ENCODE measurements around the gene ERVK3-1. TPM values are rescaled to one million over a fixed set of nuclear protein-coding genes. Genes with fewer than 3 reads are reported as not detected.

ERVK3-1 gene
- total and polyA plus RNA-seq, 2 of the 13 experiments (the other 11 are each of a cell fraction or from before 2014, with no cell fraction given) = 28.5 to 38.7 TPM

DNA sequence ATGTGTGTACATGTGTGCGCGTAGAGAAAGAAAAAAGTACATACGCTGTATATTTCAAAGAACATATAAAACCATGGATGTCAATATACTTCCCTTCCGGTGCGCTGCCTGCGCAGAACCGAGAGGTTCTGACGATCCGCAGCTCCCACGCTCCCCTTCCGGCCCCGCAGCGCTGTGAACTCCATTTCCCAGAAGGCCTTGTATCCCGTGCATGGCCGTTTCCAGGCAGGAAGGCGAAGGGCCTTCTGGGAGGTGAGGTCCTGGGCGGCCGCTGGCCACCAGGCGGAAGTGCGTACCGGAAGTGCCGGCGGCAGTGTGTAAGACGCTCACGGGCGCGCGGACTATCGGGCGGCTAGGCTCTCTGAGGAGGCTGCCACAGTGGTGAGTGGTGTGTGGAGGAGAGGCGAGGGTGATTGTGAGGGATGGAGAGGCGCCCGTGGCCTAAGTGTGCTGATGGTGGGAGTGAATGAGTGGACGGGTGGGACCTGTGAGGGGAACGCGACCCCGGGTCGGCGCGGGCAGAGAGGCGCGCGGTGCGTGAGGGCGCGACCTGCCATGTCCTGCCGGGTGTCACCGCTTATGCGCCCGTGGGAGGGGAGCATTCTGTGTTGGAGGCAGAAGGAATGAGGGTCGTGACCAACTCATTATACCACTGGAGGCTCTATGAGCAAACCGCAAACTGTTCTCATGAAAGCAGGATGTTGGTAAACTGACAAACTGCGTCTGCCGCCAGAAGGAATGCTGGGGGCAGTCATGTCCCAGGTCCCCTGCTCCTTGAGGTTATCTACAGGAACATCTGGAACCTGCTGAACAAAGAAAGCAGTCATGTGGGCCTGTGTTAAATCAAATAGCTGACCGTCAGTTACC, at the start of gene ERVK3-1 (continued):
- TF ChIP-seq, protein P1, sequence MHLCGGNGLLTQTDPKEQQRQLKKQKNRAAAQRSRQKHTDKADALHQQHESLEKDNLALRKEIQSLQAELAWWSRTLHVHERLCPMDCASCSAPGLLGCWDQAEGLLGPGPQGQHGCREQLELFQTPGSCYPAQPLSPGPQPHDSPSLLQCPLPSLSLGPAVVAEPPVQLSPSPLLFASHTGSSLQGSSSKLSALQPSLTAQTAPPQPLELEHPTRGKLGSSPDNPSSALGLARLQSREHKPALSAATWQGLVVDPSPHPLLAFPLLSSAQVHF (CRISPR knock-in tag; IDR thresholded peaks at IDR 0.05) = no peak
- TF ChIP-seq MZF1 (CRISPR knock-in tag; IDR thresholded peaks at IDR 0.05; ENCODE audit: borderline replicate concordance) (no peak), NFE2 (CRISPR knock-in tag; IDR thresholded peaks at IDR 0.05) (no peak), JARID2 (CRISPR knock-in tag; IDR thresholded peaks at IDR 0.05; ENCODE audit: insufficient replicate concordance) (no peak), HNRNPL (IDR thresholded peaks at IDR 0.05; ENCODE audit: low read depth, low read length) (peak; percentile 59; the same call in 1 of the 2 replicates), KLF15 (CRISPR knock-in tag; IDR thresholded peaks at IDR 0.05; ENCODE audit: borderline replicate concordance) (no peak), LCORL (IDR thresholded peaks at IDR 0.05) (no peak), LCORL (CRISPR knock-in tag; IDR thresholded peaks at IDR 0.05) (peak; percentile 34; the same call in 1 of the 2 replicates), KDM4B (CRISPR knock-in tag; IDR thresholded peaks at IDR 0.05) (no peak; the same call in 1 of the 2 replicates), CHD4 (IDR thresholded peaks at IDR 0.05; ENCODE audit: borderline replicate concordance, low read length) (no peak), GATAD2A (CRISPR knock-in tag; IDR thresholded peaks at IDR 0.05) (peak; percentile 56), NFIC (IDR thresholded peaks at IDR 0.05; ENCODE audit: low read length) (no peak), JUND (CRISPR knock-in tag; IDR thresholded peaks at IDR 0.05) (no peak), ZNF274 (CRISPR knock-in tag; IDR thresholded peaks at IDR 0.05) (peak; percentile 91), ZMYM4 (CRISPR knock-in tag; IDR thresholded peaks at IDR 0.05) (peak; percentile 60; the same call in 1 of the 2 replicates), HOXA9 (CRISPR knock-in tag; IDR thresholded peaks at IDR 0.05; ENCODE audit: borderline replicate concordance) (no peak)
- TF ChIP-seq, protein P2, sequence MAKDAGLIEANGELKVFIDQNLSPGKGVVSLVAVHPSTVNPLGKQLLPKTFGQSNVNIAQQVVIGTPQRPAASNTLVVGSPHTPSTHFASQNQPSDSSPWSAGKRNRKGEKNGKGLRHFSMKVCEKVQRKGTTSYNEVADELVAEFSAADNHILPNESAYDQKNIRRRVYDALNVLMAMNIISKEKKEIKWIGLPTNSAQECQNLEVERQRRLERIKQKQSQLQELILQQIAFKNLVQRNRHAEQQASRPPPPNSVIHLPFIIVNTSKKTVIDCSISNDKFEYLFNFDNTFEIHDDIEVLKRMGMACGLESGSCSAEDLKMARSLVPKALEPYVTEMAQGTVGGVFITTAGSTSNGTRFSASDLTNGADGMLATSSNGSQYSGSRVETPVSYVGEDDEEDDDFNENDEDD (CRISPR knock-in tag; IDR thresholded peaks at IDR 0.05; ENCODE audit: borderline replicate concordance) = peak; percentile 65
- TF ChIP-seq, protein P3, sequence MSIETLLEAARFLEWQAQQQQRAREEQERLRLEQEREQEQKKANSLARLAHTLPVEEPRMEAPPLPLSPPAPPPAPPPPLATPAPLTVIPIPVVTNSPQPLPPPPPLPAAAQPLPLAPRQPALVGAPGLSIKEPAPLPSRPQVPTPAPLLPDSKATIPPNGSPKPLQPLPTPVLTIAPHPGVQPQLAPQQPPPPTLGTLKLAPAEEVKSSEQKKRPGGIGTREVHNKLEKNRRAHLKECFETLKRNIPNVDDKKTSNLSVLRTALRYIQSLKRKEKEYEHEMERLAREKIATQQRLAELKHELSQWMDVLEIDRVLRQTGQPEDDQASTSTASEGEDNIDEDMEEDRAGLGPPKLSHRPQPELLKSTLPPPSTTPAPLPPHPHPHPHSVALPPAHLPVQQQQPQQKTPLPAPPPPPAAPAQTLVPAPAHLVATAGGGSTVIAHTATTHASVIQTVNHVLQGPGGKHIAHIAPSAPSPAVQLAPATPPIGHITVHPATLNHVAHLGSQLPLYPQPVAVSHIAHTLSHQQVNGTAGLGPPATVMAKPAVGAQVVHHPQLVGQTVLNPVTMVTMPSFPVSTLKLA (IDR thresholded peaks at IDR 0.05) = peak; percentile 58; the same call in 1 of the 2 replicates
- TF ChIP-seq, protein P4, sequence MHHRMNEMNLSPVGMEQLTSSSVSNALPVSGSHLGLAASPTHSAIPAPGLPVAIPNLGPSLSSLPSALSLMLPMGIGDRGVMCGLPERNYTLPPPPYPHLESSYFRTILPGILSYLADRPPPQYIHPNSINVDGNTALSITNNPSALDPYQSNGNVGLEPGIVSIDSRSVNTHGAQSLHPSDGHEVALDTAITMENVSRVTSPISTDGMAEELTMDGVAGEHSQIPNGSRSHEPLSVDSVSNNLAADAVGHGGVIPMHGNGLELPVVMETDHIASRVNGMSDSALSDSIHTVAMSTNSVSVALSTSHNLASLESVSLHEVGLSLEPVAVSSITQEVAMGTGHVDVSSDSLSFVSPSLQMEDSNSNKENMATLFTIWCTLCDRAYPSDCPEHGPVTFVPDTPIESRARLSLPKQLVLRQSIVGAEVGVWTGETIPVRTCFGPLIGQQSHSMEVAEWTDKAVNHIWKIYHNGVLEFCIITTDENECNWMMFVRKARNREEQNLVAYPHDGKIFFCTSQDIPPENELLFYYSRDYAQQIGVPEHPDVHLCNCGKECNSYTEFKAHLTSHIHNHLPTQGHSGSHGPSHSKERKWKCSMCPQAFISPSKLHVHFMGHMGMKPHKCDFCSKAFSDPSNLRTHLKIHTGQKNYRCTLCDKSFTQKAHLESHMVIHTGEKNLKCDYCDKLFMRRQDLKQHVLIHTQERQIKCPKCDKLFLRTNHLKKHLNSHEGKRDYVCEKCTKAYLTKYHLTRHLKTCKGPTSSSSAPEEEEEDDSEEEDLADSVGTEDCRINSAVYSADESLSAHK (CRISPR knock-in tag; IDR thresholded peaks at IDR 0.05; ENCODE audit: borderline replicate concordance) = no peak
